K562 (cell line): Measurements from ENCODE around the gene CREB3L2. TPM values are rescaled to one million over a fixed set of nuclear protein-coding genes. Genes with fewer than 3 reads are reported as not detected.

Source experiments
- ATAC-seq: fragments of 200-7000 bp; cut with Tn5 transposase; 3 replicates; pipeline ENCODE4 v1.9.1; 2020; ENCODE audit warnings: moderate library complexity
- BruUV-seq: library from RNA; stranded (reverse); fragments of 400-500 nt; replicated peaks from 2 replicates; lab custom pipeline; 2021; lab: Mats Ljungman, UMichigan
- CTCF ChIA-PET: fragments of 300-600 bp; formaldehyde crosslinking; extraction: SDS; loops from one replicate; lab custom pipeline; 2021; ENCODE audit warnings: low intra/inter-chr PET ratio; lab: Yijun Ruan, JAX
- POLR2A ChIA-PET: fragments of 300-600, 350-650 bp; sonication (Branson Sonifier 250); formaldehyde crosslinking; extraction: SDS; loops from one replicate; lab custom pipeline; 2021; ENCODE audit warnings: antibody characterized with exemption, inconsistent platforms; lab: Yijun Ruan, JAX
- DNase-seq, 4 experiments: peaks; one replicate each; pipeline versions ENCODE4 v3.0.0 to v3.0.0-alpha.2; 2011 to 2018; ENCODE audit warnings: low spot score in 3 of 4, mixed read lengths in 3 of 4; ENCODE audit errors: extremely low read depth in 1 of 4
- FAIRE-seq: peaks from 2 replicates; lab custom pipeline; 2011; peaks lifted over from hg19 to GRCh38; lab: Jason Lieb, UNC
- H2AFZ ChIP-seq: 2 replicates; pipeline ENCODE4 v1.6.0; 2011; ENCODE audit warnings: low read depth, low read length, control low read depth, inconsistent platforms
- H3K27ac ChIP-seq: fragments of 200-600 bp; 3 replicates; pipeline ENCODE4 v1.8.0; 2011; ENCODE audit warnings: low read depth, mild to moderate bottlenecking, control low read depth, inconsistent platforms, low read length, moderate library complexity, mixed read lengths; ENCODE audit errors: extremely low read depth
- H3K27me3 ChIP-seq, 2 experiments: fragments of 300-600 bp in 1 of 2; 2 replicates in 1 of 2; 3 replicates in 1 of 2; pipeline versions ENCODE4 v1.6.0 to v1.8.0; 2011; ENCODE audit warnings: inconsistent platforms in 2 of 2, low read length in 2 of 2, mild to moderate bottlenecking in 1 of 2, mixed read lengths in 1 of 2, moderate library complexity in 1 of 2; ENCODE audit not compliant: control insufficient read depth in 2 of 2, insufficient read depth in 2 of 2
- H3K36me3 ChIP-seq: fragments of 300-600 bp; 3 replicates; pipeline ENCODE4 v1.8.0; 2011; ENCODE audit warnings: mild to moderate bottlenecking, low read length, inconsistent platforms; ENCODE audit not compliant: control insufficient read depth, insufficient read depth
- H3K4me1 ChIP-seq, 2 experiments: fragments of 200-600 bp in 1 of 2; replicated peaks in 1 of 2; 2 replicates in 1 of 2; 3 replicates in 1 of 2; pipeline versions ENCODE4 v1.5.1 to v1.8.0; 2011; ENCODE audit warnings: inconsistent platforms in 2 of 2, low read length in 2 of 2, mild to moderate bottlenecking in 1 of 2, mixed read lengths in 1 of 2, moderate library complexity in 1 of 2; ENCODE audit not compliant: control insufficient read depth in 2 of 2, insufficient read depth in 2 of 2
- H3K4me2 ChIP-seq: 2 replicates; pipeline ENCODE4 v1.6.1; 2011; ENCODE audit warnings: low read length, control low read depth, inconsistent platforms, mixed read lengths; ENCODE audit not compliant: insufficient read depth
- H3K4me3 ChIP-seq: fragments of 200-600 bp; sonication (generic), shearing (Covaris generic); 2 replicates; pipeline ENCODE4 v1.5.1; 2016; ENCODE audit warnings: control low read depth, inconsistent platforms
- H3K79me2 ChIP-seq: fragments of 200-600 bp; 3 replicates; pipeline ENCODE4 v1.8.0; 2011; ENCODE audit warnings: low read length, inconsistent platforms; ENCODE audit not compliant: control insufficient read depth, insufficient read depth
- H3K9ac ChIP-seq, 2 experiments: 2 replicates each; pipeline versions ENCODE4 v1.6.0 to v1.6.1; 2011; ENCODE audit warnings: low read depth in 2 of 2, low read length in 2 of 2, control low read depth in 1 of 2, inconsistent platforms in 1 of 2, mild to moderate bottlenecking in 1 of 2, mixed read lengths in 1 of 2; ENCODE audit not compliant: insufficient read depth in 1 of 2
- H3K9me1 ChIP-seq: one replicate; pipeline ENCODE4 v1.6.0; 2011; ENCODE audit warnings: inconsistent platforms, mild to moderate bottlenecking, low read length, moderate library complexity; ENCODE audit not compliant: control insufficient read depth, insufficient read depth
- H3K9me3 ChIP-seq: replicated peaks from 2 replicates; pipeline ENCODE4 v1.5.1; 2011; ENCODE audit warnings: low read depth, low read length, inconsistent platforms; ENCODE audit not compliant: control insufficient read depth, insufficient read depth
- H4K20me1 ChIP-seq: replicated peaks from 2 replicates; pipeline ENCODE4 v1.6.1; 2011; ENCODE audit warnings: low read length, inconsistent platforms, mixed read lengths; ENCODE audit not compliant: control insufficient read depth, insufficient read depth
- DPF2 ChIP-seq: fragments of 450-650 bp; IDR thresholded peaks from 2 replicates; pipeline ENCODE4 v1.6.1; 2016
- MAZ ChIP-seq, 2 experiments: fragments of 450-650 bp in 1 of 2; sonication (generic) in 1 of 2; formaldehyde crosslinking; IDR thresholded peaks in 1 of 2; conservative IDR thresholded peaks in 1 of 2; 2 replicates each; pipeline versions ENCODE4 v1.4.0 to v1.5.0; 2020; ENCODE audit warnings: mild to moderate bottlenecking in 1 of 2, missing genetic modification reagents in 1 of 2
- NR2C2 ChIP-seq, 2 experiments: fragments of 200-800 bp in 1 of 2; sonication (Bioruptor generic) in 1 of 2; sonication (generic) in 1 of 2; formaldehyde crosslinking in 1 of 2; IDR thresholded peaks; 2 replicates each; pipeline versions ENCODE4 v1.6.1 to v1.8.0; 2016 to 2022; ENCODE audit warnings: mild to moderate bottlenecking in 1 of 2, missing compliant biosample characterization in 1 of 2, missing genetic modification characterization in 1 of 2, missing genetic modification reagents in 1 of 2
- RAD21 ChIP-seq, 2 experiments: fragments of 250-450 bp in 1 of 2; fragments of 450-650 bp in 1 of 2; sonication (Bioruptor Pico) in 1 of 2; formaldehyde crosslinking in 1 of 2; IDR thresholded peaks in 1 of 2; conservative IDR thresholded peaks in 1 of 2; 2 replicates each; pipeline versions ENCODE4 v1.4.0 to v1.8.0; 2020 to 2022; ENCODE audit warnings: mild to moderate bottlenecking in 2 of 2, moderate library complexity in 1 of 2
- SMAD2 ChIP-seq: fragments of 150-350 bp; IDR thresholded peaks from 2 replicates; pipeline ENCODE4 v1.6.1; 2014; ENCODE audit warnings: low read depth, mild to moderate bottlenecking, low read length
- SOX6 ChIP-seq: fragments of 450-650 bp; IDR thresholded peaks from 2 replicates; pipeline ENCODE4 v1.6.1; 2014; ENCODE audit warnings: mild to moderate bottlenecking
- SP1 ChIP-seq: sonication (generic); formaldehyde crosslinking; IDR thresholded peaks from 2 replicates; pipeline ENCODE4 v1.8.1; 2022; ENCODE audit warnings: mild to moderate bottlenecking, missing genetic modification reagents
- ZNF384 ChIP-seq: IDR thresholded peaks from 2 replicates; pipeline ENCODE4 v1.6.1; 2012; ENCODE audit warnings: low read depth, low read length, improper control_type of control experiment
- ZSCAN32 ChIP-seq: fragments of 450-650 bp; formaldehyde crosslinking; IDR thresholded peaks from 2 replicates; pipeline ENCODE4 v1.4.0; 2020; ENCODE audit warnings: mild to moderate bottlenecking, moderate library complexity
- WGBS: fragments of 100-300 bp; shearing (Covaris generic); methylation state at CpG from one replicate; pipeline ENCODE4 v1.1.6; 2016; ENCODE audit warnings: low coverage, mixed read lengths; ENCODE audit not compliant: insufficient coverage; ENCODE audit errors: missing lambda C conversion rate; 5-methylcytosine and 5-hydroxymethylcytosine counted together
- in situ Hi-C: fragments of 300-500 bp; cut with MboI; formaldehyde crosslinking; loops from 4 replicates; pipeline ENCODE4 v1.15.0; 2018; ENCODE audit warnings: inconsistent platforms, mixed read lengths
- intact Hi-C: fragments of 100-400 bp; cut with micrococcal nuclease; formaldehyde crosslinking; loops from 2 replicates; pipeline ENCODE4 v1.14.2; 2022
- polyA plus RNA-seq, 8 experiments: library from polyadenylated mRNA; depleted of rRNA in 4 of 8; stranded (reverse) in 5 of 8; unstranded in 3 of 8; fragments of >200 nt; fragmentation: Nextera tagmentation in 2 of 8; fragmentation: Illumina TruSeq in 1 of 8; extraction: Ambion mirVana in 2 of 8; extraction: Trizol in 1 of 8; gene quantifications; 2 replicates each; pipeline versions ENCODE4 v1.2.1 to v1.2.3, GENCODE V29; 2011 to 2014; ENCODE audit warnings: inconsistent platforms in 1 of 8, missing spikeins in 1 of 8
- total RNA-seq, 7 experiments: library from RNA; depleted of rRNA in 6 of 7; stranded (reverse); fragments of >200 nt in 6 of 7; fragmentation: Illumina TruSeq in 2 of 7; extraction: Trizol in 2 of 7; gene quantifications; 2 replicates each; pipeline versions ENCODE4 v1.2.1 to v1.2.3, GENCODE V29; 2011 to 2021; ENCODE audit warnings: low replicate concordance in 1 of 7
- TF ChIP-seq, protein P1 (sequence below): fragments of 450-650 bp; IDR thresholded peaks from 2 replicates; pipeline ENCODE4 v1.6.1; 2016
- TF ChIP-seq, protein P2 (sequence below): fragments of 450-650 bp; IDR thresholded peaks from 2 replicates; pipeline ENCODE4 v1.6.1; 2016; ENCODE audit warnings: antibody characterized with exemption
- TF ChIP-seq, protein P3 (sequence below): fragments of 250-450 bp; sonication (Bioruptor Pico); IDR thresholded peaks from 2 replicates; pipeline ENCODE4 v1.8.0; 2022; ENCODE audit warnings: inconsistent platforms

Gene CREB3L2
- total and polyA plus RNA-seq, 9 of the 15 experiments (the other 6 are each of a cell fraction or from before 2014, with no cell fraction given) = 7.1 to 45.6 (median 15.8) TPM

DNA sequence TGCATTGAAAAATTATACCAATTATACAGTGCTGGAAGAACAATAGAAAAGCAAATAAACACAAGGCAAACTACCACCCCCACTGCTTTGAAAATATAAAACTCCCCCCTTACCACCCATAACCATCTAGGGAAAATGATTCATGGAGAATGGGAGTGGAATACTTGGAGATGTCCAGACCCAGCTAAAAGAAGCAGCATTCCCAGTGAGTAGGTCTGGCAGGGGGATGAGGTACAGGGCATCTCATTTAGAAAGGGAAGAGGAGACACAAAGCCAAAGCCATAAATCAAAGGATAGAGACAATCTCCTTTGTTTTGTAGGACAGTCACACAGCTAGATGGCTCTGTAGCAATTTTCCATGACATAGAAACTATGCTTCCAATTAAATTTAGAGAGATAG is 119.1 kb downstream of the CREB3L2 start (continued):
- no peak for TF ChIP-seq NR2C2 (CRISPR knock-in tag; IDR thresholded peaks at IDR 0.05)
- TF ChIP-seq NR2C2 (tag; IDR thresholded peaks at IDR 0.05) = no peak
- TF ChIP-seq SMAD2 = no peak
- no peak for TF ChIP-seq MAZ (CRISPR knock-in tag; conservative IDR thresholded peaks at IDR 0.05 in 1 of 2, IDR thresholded peaks at IDR 0.05 in 1 of 2)
- TF ChIP-seq, protein P1, sequence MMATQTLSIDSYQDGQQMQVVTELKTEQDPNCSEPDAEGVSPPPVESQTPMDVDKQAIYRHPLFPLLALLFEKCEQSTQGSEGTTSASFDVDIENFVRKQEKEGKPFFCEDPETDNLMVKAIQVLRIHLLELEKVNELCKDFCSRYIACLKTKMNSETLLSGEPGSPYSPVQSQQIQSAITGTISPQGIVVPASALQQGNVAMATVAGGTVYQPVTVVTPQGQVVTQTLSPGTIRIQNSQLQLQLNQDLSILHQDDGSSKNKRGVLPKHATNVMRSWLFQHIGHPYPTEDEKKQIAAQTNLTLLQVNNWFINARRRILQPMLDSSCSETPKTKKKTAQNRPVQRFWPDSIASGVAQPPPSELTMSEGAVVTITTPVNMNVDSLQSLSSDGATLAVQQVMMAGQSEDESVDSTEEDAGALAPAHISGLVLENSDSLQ = peak; percentile 81
- TF ChIP-seq SOX6 = peak; percentile 49; the same call in 1 of the 2 replicates

DNA sequence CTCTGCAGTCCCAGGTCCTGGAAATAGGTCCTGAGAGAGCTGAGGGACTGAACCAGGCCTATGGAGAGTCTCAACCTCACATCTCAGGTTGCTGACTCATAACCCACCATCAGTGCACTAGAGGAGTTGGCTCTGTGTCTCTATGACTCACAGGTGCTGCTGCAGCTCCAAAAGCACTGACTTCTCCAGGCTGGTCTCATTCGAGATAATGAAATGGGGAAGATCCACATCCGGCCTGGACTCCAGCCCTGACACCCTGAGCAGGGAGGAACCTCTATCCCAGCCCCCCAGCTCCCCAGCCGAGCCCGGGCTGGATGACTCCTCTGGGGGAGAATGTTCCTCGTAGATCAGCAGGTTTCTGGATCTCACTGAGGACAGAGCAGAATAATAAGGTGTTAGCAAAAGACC is 119.6 kb downstream of the CREB3L2 start:
- peak overlapping the region; percentile 68; the same call in 2 of the 3 replicates for H3K27ac ChIP-seq
- BruUV-seq = no TSS peak
- no peaks in the 10 kb centered on the region for H3K27me3 ChIP-seq
- POLR2A ChIA-PET = interaction anchor here (1.0 kb wide), 1 partner anchor 185 kb away, joined by 4 read pairs; no protein-coding TSS in a partner anchor
- WGBS = 4% methylated on average over 5 of the region's 5 CpGs
- H3K4me3 ChIP-seq = no peak overlapping the region
- no peaks in the 10 kb centered on the region for H3K9me3 ChIP-seq
- CTCF ChIA-PET = no interaction called here
- peaks cover 3% of the 10 kb centered on the region for H3K9me1 ChIP-seq
- ATAC-seq = peak; percentile 85
- peaks cover 13 to 28% of the 10 kb centered on the region in 2 experiments; a peak in 4 of 5 replicates for H3K4me1 ChIP-seq
- H2AFZ ChIP-seq = peak overlapping the region; percentile 25; the same call in 1 of the 2 replicates
- no peaks in the 10 kb centered on the region for H3K79me2 ChIP-seq
- peak overlapping the region; percentile 25 for H3K4me2 ChIP-seq
- no peaks in the 10 kb centered on the region for H4K20me1 ChIP-seq
- peak overlapping the region in 1 of 2 experiments; percentile 11; a peak in 1 of 4 replicates for H3K9ac ChIP-seq
- intact Hi-C loops (no loop called here), in situ Hi-C loops (no loop called here)
- peak; percentile 60 to 89 (median 78) for DNase-seq
- FAIRE-seq = peak; percentile 95
- H3K36me3 ChIP-seq = peaks cover 85% of the 10 kb centered on the region
- TF ChIP-seq, protein P2, sequence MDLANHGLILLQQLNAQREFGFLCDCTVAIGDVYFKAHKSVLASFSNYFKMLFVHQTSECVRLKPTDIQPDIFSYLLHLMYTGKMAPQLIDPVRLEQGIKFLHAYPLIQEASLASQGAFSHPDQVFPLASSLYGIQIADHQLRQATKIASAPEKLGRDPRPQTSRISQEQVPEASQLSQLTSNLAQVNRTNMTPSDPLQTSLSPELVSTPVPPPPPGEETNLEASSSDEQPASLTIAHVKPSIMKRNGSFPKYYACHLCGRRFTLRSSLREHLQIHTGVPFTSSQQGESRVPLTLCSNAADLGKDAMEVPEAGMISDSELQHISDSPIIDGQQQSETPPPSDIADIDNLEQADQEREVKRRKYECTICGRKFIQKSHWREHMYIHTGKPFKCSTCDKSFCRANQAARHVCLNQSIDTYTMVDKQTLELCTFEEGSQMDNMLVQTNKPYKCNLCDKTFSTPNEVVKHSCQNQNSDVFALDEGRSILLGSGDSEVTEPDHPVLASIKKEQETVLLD = peak; percentile 27; the same call in 1 of the 2 replicates
- TF ChIP-seq SP1 (CRISPR knock-in tag) = peak; percentile 43; the same call in 1 of the 2 replicates
- no peak for TF ChIP-seq ZSCAN32 (CRISPR knock-in tag)
- TF ChIP-seq ZNF384 = no peak
- TF ChIP-seq, protein P3, sequence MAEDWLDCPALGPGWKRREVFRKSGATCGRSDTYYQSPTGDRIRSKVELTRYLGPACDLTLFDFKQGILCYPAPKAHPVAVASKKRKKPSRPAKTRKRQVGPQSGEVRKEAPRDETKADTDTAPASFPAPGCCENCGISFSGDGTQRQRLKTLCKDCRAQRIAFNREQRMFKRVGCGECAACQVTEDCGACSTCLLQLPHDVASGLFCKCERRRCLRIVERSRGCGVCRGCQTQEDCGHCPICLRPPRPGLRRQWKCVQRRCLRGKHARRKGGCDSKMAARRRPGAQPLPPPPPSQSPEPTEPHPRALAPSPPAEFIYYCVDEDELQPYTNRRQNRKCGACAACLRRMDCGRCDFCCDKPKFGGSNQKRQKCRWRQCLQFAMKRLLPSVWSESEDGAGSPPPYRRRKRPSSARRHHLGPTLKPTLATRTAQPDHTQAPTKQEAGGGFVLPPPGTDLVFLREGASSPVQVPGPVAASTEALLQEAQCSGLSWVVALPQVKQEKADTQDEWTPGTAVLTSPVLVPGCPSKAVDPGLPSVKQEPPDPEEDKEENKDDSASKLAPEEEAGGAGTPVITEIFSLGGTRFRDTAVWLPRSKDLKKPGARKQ = no peak
- TF ChIP-seq RAD21 (CRISPR knock-in tag; conservative IDR thresholded peaks at IDR 0.05 in 1 of 2, IDR thresholded peaks at IDR 0.05 in 1 of 2) = 0 out of 4 replicates have a peak, but pooled peaks of 1 of the 2 experiments have one; percentile 5
- peak; percentile 86 for TF ChIP-seq DPF2
